HG02943 (cell line): ENCODE measurements around the gene C1orf198.
"Not testable (repeated sequence)": the region's sequence is repeated elsewhere in the genome, so short reads cannot be mapped to it uniquely, and the experiment has no call there.

ENCODE experiments used
- ATAC-seq: cut with Tn5 transposase; IDR thresholded peaks from one replicate; pipeline ENCODE4 v1.9.1; 2021; ENCODE audit warnings: mild to moderate bottlenecking, low read depth, moderate library complexity; ENCODE audit not compliant: unreplicated experiment

The C1orf198 gene

DNA sequence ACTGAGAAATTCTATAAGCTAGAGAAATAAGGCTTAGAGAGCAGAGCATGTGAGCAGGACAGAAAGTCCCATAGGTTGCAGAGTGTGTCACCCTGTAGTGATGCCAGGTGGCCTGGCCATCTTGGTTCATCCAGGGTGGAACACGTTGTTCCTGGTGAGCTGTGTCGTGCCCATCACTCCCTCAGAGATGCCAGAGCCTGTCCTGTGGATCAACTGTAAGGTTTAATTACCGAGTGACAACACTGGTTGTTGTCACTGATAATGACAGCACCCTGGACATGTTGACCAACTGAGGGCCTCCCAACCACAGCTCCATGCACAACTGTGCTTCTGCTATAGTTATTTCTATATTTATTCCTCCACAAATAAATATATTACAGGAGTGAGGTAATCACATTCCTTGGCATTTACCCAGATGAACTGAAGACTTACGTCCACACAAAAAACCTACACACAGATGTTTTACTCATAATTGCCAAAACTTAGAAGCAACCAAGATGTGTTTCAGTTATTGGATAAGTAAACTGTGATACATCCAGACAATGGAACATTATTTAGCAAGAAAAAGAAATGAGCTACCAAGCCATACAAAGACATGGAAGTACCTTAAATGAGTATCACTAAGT is 6.2 kb downstream of the C1orf198 start:
- ATAC-seq, result no peak

- no peak for ATAC-seq
These were observed 6.8 kb downstream of the C1orf198 start for GRCh38 chr1:230861489-230861888.

DNA sequence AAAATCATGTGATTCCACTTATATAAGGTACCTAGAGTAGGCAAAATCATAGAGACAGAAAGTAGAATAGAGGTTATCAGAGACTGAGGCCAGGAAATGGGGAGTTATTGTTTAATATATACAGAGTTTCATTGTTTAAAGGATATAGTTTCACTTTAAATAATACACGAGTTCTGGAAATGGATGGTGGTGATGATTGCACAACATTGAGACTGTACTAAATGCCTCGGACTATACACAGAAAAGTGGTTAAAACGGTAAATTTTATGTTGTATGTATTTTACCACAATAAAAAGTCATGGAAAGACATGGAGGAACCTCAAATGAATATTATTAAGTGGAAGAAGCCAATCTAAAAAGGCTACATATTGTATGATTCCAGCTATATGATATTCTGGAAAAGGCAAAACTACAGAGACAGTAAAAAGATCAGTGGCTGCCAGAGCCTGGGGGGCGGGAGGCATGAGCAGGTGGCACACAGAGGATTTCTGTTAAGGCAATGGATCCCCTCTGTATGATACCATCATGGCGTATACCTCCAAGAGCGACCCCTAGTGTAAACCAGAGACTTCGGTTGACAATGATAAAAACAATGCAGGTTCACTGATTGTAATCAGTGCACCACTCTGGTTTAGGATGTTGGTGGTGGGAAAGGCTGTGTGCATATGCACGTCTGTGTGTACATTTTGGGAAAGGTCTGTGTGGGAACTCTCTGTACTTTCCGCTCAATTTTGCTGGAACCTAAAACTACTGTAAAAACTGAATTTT is 7.5 kb downstream of the C1orf198 start:
- no peak for ATAC-seq

GRCh38 chr1:230858918-230859729 is 9.2 kb downstream of the C1orf198 start:
- no peak for ATAC-seq

- ATAC-seq, result no peak
These were observed 10.0 kb downstream of the C1orf198 start for GRCh38 chr1:230858236-230858820.

- ATAC-seq, result no peak
These were observed 10.5 kb downstream of the C1orf198 start for GRCh38 chr1:230857822-230858221.

GRCh38 chr1:230857077-230857476 is 11.2 kb downstream of the C1orf198 start:
- no peak for ATAC-seq

- ATAC-seq, result no peak
These were observed 12.4 kb downstream of the C1orf198 start for GRCh38 chr1:230855886-230856285.

DNA sequence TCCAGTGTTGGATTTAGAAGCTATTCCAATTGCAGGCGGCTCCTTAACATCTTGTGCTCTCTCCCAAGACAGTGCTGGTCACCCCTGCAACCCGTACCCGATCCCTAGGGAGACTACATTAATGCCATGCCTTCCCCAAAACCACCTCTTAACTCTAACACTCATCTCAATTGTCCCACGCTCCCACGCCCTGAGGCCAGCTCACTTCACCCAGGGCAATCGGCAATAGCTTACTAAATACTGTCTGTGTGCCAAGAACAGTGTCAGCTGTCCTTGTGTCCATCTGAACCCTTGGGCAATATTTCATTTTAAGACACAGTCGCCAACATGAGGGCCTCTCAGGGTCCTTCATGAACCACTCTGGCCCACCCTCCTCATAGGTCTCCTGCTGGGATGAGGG is 13.9 kb downstream of the C1orf198 start:
- no peak for ATAC-seq

GRCh38 chr1:230853731-230854130 is 14.6 kb downstream of the C1orf198 start:
- ATAC-seq, result no peak

- no peak for ATAC-seq
These were observed 15.4 kb downstream of the C1orf198 start for GRCh38 chr1:230852959-230853358.

DNA sequence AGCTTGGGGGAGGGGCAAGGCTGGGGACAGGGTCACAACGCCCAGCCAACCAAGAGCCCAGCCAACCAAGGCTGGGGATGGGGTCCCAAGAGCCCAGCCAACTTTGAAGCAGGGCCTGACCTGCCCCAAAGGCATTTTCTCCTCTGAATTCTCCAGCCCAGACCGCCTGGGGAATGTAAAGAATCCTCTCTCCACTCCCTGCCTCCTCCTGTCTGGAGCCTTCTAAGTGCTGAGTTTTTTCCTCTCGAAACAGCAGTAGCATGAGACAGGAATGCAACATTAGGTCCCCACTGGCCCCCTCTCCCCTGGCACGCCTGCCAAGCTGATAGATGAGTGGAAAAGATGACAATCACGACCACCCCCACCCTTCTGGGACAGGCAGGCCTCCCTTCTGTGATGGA is 17.0 kb downstream of the C1orf198 start:
- ATAC-seq, result no peak

DNA sequence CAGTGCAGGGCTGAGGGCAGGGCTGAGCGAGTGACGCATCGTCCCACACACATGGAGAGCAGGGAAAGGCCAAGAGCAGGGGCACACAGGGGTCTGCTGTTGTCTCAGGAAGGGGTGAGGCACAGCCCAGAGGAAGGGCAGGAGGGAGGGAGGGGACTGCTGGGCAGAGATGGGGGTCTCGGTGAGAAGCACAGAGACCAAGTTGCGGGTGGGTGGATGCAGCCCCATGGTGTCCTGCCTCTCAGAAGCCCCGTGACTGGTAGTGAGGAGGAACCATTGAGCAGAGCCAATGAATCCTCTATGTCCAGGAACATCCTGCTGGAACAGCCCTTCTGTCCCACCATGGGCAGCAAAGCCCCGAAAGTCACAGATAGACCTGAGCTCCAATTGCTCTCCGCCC is 17.8 kb downstream of the C1orf198 start:
- ATAC-seq, result no peak

GRCh38 chr1:230849451-230850224 is 18.7 kb downstream of the C1orf198 start:
- no peak for ATAC-seq

DNA sequence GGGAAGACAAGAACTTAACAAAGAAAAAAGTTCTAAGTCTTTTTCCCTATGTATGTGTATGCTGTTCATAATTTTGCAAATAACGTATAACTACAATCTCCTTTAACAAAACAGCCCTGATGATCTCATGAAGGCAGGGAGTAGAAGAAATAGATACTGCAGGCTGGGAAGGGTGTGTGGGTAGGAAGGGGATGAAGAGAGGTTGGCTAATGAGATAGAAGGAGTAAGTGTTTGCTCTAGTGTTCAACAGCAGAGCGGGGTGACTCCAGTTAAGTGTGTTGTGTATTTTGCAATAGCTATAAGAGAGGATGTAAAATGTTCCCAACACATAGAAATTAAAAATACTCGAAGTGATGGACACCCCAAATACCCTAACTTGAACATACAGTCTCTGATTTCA is 20.1 kb downstream of the C1orf198 start:
- ATAC-seq, result no peak

- ATAC-seq, result not testable (repeated sequence)
These were observed 23.1 kb downstream of the C1orf198 start for GRCh38 chr1:230845184-230845583.

DNA sequence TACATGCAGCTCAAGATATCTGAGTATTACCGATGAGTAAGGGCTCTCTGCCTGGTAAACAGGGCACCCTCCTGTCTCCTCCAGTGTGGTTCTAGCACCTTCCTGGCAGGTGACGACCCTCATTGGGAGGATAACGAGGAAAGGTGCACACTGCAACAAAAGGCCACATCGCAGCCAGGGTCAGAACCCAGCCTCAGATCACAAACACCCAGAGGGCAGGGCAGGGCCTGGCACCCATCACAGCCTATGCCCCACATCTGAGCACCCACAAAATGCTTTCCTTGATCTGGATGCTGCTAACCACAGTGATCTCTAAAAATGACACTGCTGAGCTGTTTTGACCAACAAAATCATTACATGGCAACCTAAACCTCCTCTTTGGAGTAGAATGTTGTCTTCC is 23.8 kb downstream of the C1orf198 start:
- ATAC-seq, result no peak

GRCh38 chr1:230843503-230844309 is 24.6 kb downstream of the C1orf198 start:
- ATAC-seq, result no peak

- no peak for ATAC-seq
These were observed 25.5 kb downstream of the C1orf198 start for GRCh38 chr1:230842801-230843200.
